HG03342 (cell line): Measurements from ENCODE around the gene DAPP1.

Experiments
- ATAC-seq: cut with Tn5 transposase; IDR thresholded peaks from one replicate; pipeline ENCODE4 v1.9.1; 2021; ENCODE audit warnings: mild to moderate bottlenecking, moderate library complexity; ENCODE audit not compliant: unreplicated experiment

DAPP1 gene

GRCh38 chr4:99852199-99852749 lies 35.6 kb downstream of the DAPP1 start:
- ATAC-seq = no peak

GRCh38 chr4:99853190-99853589 lies 36.6 kb downstream of the DAPP1 start:
- ATAC-seq = no peak

- ATAC-seq = no peak
Observed at GRCh38 chr4:99853999-99854398, 37.4 kb downstream of the DAPP1 start.

- ATAC-seq = peak; percentile 52
Observed at GRCh38 chr4:99855678-99856077, 39.1 kb downstream of the DAPP1 start.

GRCh38 chr4:99856166-99856565 lies 39.5 kb downstream of the DAPP1 start:
- ATAC-seq = no peak

- ATAC-seq = no peak
Observed at GRCh38 chr4:99857307-99857706, 40.7 kb downstream of the DAPP1 start.

GRCh38 chr4:99859618-99860017 lies 43.0 kb downstream of the DAPP1 start:
- no peak for ATAC-seq

GRCh38 chr4:99860521-99860920 lies 43.9 kb downstream of the DAPP1 start:
- no peak for ATAC-seq

- ATAC-seq = no peak
Observed at GRCh38 chr4:99861120-99861905, 44.7 kb downstream of the DAPP1 start.

GRCh38 chr4:99863804-99864203 lies 47.2 kb downstream of the DAPP1 start:
- ATAC-seq = no peak

GRCh38 chr4:99868126-99868596 lies 51.5 kb downstream of the DAPP1 start:
- ATAC-seq = peak; percentile 67

- ATAC-seq = no peak
Observed at GRCh38 chr4:99872570-99872969, 55.9 kb downstream of the DAPP1 start.

- ATAC-seq = no peak
Observed at GRCh38 chr4:99875071-99875470, 58.4 kb downstream of the DAPP1 start.

- no peak for ATAC-seq
Observed at GRCh38 chr4:99876946-99877345, 60.3 kb downstream of the DAPP1 start.

GRCh38 chr4:99878604-99879003 lies 62.0 kb downstream of the DAPP1 start:
- ATAC-seq = no peak

GRCh38 chr4:99879458-99879857 lies 62.8 kb downstream of the DAPP1 start:
- ATAC-seq = no peak

- ATAC-seq = peak; percentile 63
Observed at GRCh38 chr4:99885063-99885664, 68.5 kb downstream of the DAPP1 start.

GRCh38 chr4:99885687-99886086 lies 69.1 kb downstream of the DAPP1 start:
- ATAC-seq = no peak

- ATAC-seq = no peak
Observed at GRCh38 chr4:99886146-99886545, 69.5 kb downstream of the DAPP1 start.

- no peak for ATAC-seq
Observed at GRCh38 chr4:99887837-99888236, 71.2 kb downstream of the DAPP1 start.

GRCh38 chr4:99891351-99891750 lies 74.7 kb downstream of the DAPP1 start:
- no peak for ATAC-seq

- ATAC-seq = no peak
Observed at GRCh38 chr4:99893029-99893428, 76.4 kb downstream of the DAPP1 start.
